ENCODE measurements around the gene STXBP6.

DNA sequence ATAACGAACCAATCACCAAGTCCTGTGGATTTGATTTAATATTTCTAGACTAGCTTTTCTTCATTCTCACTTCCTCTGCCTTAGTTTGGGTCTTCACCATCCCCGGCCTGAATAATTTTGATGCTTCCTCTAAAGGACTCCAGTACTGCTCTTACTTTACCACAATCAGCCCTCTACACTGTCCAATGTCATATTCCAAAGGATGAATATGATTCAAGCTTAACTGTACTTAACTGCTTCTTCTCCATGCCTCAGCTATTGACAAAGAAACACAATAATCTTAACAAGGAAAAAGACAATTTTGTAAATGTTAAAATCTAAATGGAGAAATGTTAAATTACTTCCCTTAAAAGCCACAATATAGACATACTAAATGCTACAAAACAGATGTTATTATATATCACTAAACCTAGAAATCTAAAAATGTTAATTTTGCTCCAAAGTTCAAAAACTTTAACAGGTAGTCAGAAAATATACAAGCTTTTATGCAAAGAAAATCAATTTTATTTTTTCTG, 70.2 kb downstream of the STXBP6 start:
- TF ChIP-seq, protein P1, sequence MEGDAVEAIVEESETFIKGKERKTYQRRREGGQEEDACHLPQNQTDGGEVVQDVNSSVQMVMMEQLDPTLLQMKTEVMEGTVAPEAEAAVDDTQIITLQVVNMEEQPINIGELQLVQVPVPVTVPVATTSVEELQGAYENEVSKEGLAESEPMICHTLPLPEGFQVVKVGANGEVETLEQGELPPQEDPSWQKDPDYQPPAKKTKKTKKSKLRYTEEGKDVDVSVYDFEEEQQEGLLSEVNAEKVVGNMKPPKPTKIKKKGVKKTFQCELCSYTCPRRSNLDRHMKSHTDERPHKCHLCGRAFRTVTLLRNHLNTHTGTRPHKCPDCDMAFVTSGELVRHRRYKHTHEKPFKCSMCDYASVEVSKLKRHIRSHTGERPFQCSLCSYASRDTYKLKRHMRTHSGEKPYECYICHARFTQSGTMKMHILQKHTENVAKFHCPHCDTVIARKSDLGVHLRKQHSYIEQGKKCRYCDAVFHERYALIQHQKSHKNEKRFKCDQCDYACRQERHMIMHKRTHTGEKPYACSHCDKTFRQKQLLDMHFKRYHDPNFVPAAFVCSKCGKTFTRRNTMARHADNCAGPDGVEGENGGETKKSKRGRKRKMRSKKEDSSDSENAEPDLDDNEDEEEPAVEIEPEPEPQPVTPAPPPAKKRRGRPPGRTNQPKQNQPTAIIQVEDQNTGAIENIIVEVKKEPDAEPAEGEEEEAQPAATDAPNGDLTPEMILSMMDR (IDR thresholded peaks at IDR 0.05), result no peak
- no peak for TF ChIP-seq POLR2A (IDR thresholded peaks at IDR 0.05)
